RCC 7860 (cell line): ENCODE measurements around the gene GMIP.

Experiments used
- DNase-seq: peaks from one replicate; pipeline ENCODE4 v3.0.0-alpha.2; 2015; ENCODE audit warnings: low spot score
- FAIRE-seq: peaks from 2 replicates; lab custom pipeline; 2012; peaks lifted over from hg19 to GRCh38; lab: Jason Lieb, UNC

Gene GMIP

DNA sequence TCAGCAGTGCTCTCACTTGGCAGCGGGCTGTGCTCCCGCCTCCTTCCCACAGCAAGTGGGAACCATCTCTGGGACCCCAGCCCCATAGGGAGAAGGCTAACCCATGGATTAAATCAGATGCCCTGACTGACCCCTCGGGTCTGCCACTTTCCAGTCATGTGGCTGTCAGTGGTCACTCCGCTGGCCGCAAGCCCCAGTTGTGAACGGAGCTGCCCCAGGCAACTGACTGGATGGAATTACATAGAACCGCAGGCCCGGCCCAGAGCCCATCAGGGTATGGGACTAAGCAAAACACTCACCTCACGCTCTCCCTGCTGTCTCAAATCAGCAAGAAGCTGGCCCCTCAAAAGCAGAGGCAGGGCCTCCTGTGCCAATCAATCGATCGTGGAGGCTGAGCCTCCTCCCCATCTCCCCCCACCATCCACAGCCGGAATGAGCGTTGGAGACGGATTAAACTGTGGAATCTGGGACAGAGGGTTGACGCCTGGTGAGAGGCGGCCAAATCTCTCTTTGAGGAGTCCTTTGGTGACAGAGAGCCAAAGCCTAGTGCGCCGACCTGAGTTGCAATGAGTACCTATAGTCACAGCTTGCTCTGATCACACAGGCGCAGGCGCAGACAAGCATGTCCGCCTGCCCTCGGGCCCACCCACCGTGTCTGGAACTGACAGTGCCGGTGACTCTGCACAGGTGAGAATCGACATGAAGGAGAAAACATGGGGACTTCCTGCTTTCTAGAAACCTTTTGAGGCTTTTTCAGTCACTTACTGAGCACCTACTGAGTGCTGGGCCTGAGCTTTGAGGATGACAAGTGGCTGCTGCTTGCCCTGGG, 63.7 kb downstream of the GMIP start:
- DNase-seq (no peak), FAIRE-seq (no peak)
